Measurements from ENCODE around the gene NSD1. TPM values are rescaled to one million over a fixed set of nuclear protein-coding genes. Genes with fewer than 3 reads are reported as not detected.

Gene NSD1
- total and polyA plus RNA-seq, 10 of the 15 experiments (the other 5 are each of a cell fraction or from before 2014, with no cell fraction given): 7.0 to 57.9 (median 30.4) TPM

- TF ChIP-seq CREB1 (IDR thresholded peaks at IDR 0.05; ENCODE audit: low read depth) (no peak), NBN (IDR thresholded peaks at IDR 0.05) (no peak), MAX (IDR thresholded peaks at IDR 0.05; ENCODE audit: low read depth, low read length) (no peak), TCF12 (IDR thresholded peaks at IDR 0.05; ENCODE audit: low read depth, low read length) (no peak), GABPA (IDR thresholded peaks at IDR 0.05; ENCODE audit: low read depth) (no peak), TCF7 (IDR thresholded peaks at IDR 0.05; ENCODE audit: borderline replicate concordance) (no peak), NKRF (conservative IDR thresholded peaks at IDR 0.05) (no peak), CHD1 (IDR thresholded peaks at IDR 0.05; ENCODE audit: low read depth, low read length) (no peak), MEF2B (IDR thresholded peaks at IDR 0.05; ENCODE audit: partially characterized antibody, poor library complexity, severe bottlenecking) (no peak), NFXL1 (IDR thresholded peaks at IDR 0.05; ENCODE audit: borderline replicate concordance) (no peak), JUND (IDR thresholded peaks at IDR 0.05; ENCODE audit: low read depth, low read length) (no peak), EZH2 (IDR thresholded peaks at IDR 0.05; ENCODE audit: borderline replicate concordance, control insufficient read depth, low read depth, low read length) (no peak), BMI1 (IDR thresholded peaks at IDR 0.05; ENCODE audit: borderline replicate concordance) (no peak), FOXM1 (IDR thresholded peaks at IDR 0.05; ENCODE audit: low read depth, low read length) (no peak)
- no peaks in the 10 kb centered on the region for H3K9me3 ChIP-seq (replicated peaks; ENCODE audit: control insufficient read depth, insufficient read depth, low read length)
- RAD21 ChIA-PET (ENCODE audit: unreplicated experiment): no interaction called here
- SMC1A ChIA-PET (ENCODE audit: uncharacterized antibody, unreplicated experiment): interaction anchor here (1.0 to 1.9 kb wide), 4 partner anchors 12 to 184 kb away, joined by 3 to 6 read pairs (median 4); no protein-coding TSS in a partner anchor
- no peak for FAIRE-seq
- BruUV-seq (replicated peaks): no TSS peak
- CTCF ChIA-PET: interaction anchor here (0.6 to 4.6 kb wide), 4 partner anchors 12 to 508 kb away, joined by 3 to 25 read pairs (median 12); no protein-coding TSS in a partner anchor
- POLR2A ChIA-PET: no interaction called here
- H3K4me3 ChIP-seq: no peak overlapping the region
- in situ Hi-C loops (cut with MboI) (loop anchor here (5.0 kb wide), 1 partner anchor 181 kb away; no protein-coding TSS in a partner anchor), intact Hi-C loops (cut with micrococcal nuclease; ENCODE audit: unreplicated experiment) (no loop called here)
- peaks cover 19 to 27% of the 10 kb centered on the region in 2 experiments for H3K36me3 ChIP-seq (ENCODE audit: control insufficient read depth in 2 of 2, insufficient read depth in 2 of 2, low read length in 1 of 2)
- H3K9ac ChIP-seq (ENCODE audit: control insufficient read depth, insufficient read depth, low read length): no peak overlapping the region
- no peak overlapping the region for H2AFZ ChIP-seq (ENCODE audit: control insufficient read depth, low read depth, low read length)
- no peaks in the 10 kb centered on the region for H3K27me3 ChIP-seq (replicated peaks in 1 of 2; ENCODE audit: control insufficient read depth in 2 of 2, insufficient read depth in 2 of 2, low read length in 1 of 2)
- no peak overlapping the region for H3K27ac ChIP-seq (ENCODE audit: control insufficient read depth, insufficient read depth)
- ATAC-seq: no peak
- peaks cover 43% of the 10 kb centered on the region for H3K4me1 ChIP-seq (ENCODE audit: control insufficient read depth, insufficient read depth, low read length)
- no peak overlapping the region for H3K4me2 ChIP-seq (ENCODE audit: control insufficient read depth, insufficient read depth)
- 96% methylated on average over 2 of the region's 2 CpGs for WGBS (ENCODE audit: insufficient coverage, insufficient replicate concordance, low lambda C conversion rate, missing lambda C conversion rate)
- DNase-seq (ENCODE audit: low read depth, low spot score): no peak
- H3K79me2 ChIP-seq (ENCODE audit: control insufficient read depth, insufficient read depth, low read length): peaks cover 13% of the 10 kb centered on the region
- H4K20me1 ChIP-seq (ENCODE audit: control insufficient read depth, insufficient read depth): no peaks in the 10 kb centered on the region
Measured at GRCh38 chr5:177297922-177298321, 164.3 kb downstream of the NSD1 start.
